ENCODE measurements around the gene PIN1.
A peak's percentile ranks its signal among the peaks of the same experiment; 100 is the strongest.
"Not testable (repeated sequence)": the region's sequence is repeated elsewhere in the genome, so short reads cannot be mapped to it uniquely, and the experiment has no call there.

The PIN1 gene

DNA sequence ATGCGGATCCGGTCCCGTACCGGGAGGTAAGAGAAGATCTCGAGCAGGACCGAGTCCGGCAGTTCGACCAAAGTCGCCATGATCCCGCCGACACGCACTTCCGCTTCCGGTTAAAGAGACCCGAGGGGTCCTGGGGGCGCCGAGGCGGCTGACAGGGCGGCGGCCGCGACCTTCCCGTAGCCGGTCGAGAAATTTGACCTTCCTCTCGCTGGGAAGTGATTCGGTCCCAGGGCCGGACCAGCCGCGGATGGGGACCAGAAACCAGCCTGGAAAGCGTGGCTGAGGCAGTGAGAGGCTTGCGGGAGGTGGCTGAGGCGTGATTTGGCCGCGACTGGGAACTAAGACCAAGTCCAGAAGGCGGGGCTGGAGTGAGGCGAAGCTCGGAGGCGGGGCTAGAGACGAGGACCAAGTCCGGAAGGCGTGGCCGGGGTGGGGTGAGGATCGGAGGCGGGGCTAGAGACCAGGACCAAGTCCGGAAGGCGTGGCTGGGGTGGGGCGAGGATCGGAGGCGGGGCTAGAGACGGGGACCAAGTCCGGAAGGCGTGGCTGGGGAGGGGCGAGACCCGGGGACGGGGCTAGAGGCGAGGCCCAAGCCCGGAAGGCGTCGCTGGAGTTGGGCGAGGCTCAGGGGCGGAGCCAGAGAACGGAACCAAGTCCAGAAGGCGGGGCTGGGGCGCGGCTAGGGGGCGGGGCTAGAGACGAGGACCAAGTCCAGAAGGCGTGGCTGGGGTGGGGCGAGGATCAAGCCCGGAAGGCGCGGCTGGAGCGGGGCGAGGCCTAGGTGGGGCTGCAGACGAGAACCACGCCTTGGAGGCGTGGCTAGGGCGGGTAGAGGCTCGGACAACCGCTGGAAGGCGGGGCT lies 16.2 kb upstream of the PIN1 start, which contains the start of gene FBXL12:
FBXL12 (minus strand) TSS at position 346 of the 862 bp plus-strand sequence; CDS start at position 80, 266 bp downstream.
- DNase-seq = peak; percentile 100

DNA sequence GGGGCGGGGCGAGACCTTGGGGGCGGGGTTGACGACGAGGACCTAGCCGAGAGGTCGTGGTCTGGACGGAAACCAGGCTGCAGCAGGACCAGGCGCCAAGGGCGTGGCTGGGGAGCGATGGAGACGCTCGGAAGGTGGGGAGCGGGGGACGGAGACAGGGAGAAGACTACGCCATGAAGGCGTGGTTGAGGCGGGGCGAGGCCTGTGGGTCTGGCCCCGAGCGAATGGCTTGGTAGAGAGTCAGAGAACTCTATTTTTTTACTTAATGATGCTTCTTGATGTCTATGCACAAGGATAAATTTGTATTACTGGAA lies 15.6 kb upstream of the PIN1 start:
- no peak for DNase-seq

DNA sequence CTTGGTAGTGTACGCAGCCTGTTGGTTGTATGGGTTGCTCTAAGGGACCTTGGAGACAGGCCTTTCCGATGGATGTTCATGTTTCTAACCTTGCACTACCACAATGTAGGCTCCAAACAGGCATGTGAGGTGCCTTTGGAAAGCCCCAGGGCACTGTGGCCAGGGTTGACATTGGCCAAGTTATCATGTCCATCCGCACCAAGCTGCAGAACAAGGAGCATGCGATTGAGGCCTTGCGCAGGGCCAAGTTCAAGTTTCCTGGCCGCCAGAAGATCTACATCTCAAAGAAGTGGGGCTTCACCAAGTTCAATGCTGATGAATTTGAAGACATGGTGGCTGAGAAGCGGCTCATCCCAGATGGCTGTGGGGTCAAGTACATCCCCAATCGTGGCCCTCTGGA lies 15.1 kb upstream of the PIN1 start:
- DNase-seq = not testable (repeated sequence)

DNA sequence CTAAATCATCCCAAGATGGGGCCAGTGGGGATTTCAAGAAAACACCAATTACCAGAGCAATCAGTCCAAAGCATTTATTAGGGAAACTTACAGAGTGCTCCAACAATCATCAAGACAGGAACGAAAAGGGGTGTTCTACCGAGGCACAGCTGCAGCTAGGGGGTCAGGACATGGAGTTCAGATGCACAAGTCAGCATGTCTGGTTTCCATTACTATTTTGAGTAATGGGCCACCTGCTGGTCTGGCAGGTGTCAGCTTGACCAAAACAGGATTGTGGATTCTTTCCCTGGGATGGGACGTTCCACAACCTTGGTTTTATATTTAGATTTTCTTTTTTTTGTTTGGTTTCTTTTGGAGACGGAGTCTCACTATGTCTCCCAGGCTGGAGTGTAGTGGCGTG lies 11.3 kb upstream of the PIN1 start:
- DNase-seq = no peak

DNA sequence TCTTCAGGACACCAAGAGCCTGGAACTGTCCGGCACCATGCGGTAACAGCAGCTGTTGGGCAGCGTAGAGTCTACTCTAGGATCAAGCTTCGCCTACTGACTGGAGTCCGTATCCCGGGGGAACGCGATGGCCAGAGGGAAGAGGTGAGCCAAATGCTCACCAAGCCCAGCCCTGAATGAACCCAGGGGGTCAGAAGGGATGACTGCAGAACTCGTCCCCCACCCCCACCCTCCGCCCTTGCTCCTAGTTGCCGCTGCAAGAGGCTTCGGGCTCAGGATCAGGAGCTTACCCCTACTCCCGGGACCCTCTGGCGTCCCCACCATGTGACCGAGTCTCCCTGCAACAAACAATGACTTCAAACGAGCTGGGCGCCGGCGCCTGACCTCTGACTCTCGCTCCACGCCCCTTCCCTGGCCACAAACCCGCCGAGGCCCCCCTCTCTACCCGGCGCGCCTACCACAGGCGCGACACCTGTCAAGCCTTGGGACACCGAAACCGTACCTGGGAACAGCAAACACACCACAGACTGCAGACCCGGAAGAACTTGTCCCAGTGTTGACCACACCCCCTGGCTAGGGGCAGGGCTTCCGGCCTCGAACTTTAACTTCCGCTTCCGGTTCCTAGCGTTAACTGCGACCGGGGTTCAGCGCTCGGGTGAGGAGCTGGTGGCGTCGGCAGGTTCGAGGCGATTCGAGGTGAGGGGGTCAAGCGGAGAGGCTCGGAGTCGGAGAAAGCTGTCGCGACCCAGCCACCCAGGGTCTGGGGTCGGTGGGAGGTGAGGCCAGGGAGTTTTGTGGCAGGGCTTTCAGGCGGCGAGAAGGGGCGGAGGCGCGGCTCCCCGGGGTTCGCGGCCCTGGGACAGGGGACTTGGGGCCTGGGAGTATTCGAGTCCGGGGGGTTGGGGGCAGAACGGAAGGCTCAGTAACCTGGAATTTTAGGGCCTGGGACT lies 7.6 kb upstream of the PIN1 start, which contains the start of gene UBL5:
UBL5 (plus strand) TSS at position 630 of the 950 bp plus-strand sequence. CDS start 420 bp downstream, outside the sequence.
- DNase-seq = peak; percentile 91 to 92

DNA sequence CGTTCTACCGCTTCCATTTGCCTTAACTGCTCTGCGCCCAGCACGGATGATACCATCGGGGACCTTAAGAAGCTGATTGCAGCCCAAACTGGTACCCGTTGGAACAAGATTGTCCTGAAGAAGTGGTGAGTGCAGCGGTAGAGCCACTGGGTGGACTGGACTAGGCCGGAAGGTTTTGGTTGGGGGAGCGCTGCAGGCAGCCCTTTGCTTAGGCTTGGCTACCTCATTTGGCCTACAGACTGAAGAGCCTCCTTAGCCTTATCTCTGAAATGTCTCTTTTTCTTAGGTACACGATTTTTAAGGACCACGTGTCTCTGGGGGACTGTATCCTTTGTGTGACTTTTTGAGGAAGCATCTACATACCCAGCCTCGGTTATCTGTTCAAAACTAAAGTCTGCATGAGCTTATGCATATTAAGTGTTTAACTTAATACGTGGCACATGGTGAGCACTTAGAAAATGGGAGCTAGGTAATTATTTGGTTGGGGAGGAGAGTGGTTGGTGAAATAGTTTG lies 6.5 kb upstream of the PIN1 start:
- no peak for DNase-seq

DNA sequence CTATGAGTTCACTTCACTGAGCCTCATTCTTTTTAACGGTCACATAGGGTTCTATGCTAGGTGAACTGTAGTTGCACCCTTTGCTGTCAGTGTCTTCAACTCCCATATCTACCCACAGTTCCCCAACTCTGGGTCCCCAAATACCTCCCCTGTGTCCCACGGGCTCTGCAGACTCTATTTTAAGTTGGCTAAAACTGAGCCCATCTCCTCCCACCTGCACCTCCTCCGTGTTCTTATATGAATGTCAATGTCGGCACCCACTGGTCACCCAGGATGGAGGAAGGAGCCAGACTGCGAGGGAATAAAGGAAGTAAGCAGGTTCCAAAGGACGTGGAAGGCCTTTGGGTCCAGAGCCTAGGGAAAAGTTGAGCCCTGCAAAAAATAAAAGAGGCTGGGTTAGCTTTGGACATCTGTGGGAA lies 802 bp upstream of the PIN1 start:
- no peak for DNase-seq

DNA sequence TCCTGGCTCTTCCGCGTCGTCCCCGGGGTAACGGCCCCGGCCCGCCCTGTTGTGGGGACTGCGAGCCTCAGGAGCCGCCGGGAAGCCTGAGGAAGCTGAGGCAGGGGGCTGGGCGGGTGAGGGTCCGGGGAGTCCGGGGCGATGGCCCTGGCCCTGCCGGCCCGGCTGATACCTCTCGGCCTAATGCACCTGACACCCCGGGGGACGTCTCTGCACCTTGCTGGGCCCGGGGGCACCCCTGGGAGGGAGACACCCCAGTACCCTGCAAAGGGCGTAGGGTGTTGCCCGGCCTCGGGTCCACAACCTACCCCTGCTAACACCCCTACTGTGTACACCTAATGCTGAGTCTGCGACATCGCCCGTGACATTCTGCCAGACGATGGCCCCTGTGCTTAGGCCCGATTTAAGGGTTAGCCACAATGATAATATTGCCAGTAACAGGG lies 410 bp downstream of the PIN1 start:
- no peak for DNase-seq

DNA sequence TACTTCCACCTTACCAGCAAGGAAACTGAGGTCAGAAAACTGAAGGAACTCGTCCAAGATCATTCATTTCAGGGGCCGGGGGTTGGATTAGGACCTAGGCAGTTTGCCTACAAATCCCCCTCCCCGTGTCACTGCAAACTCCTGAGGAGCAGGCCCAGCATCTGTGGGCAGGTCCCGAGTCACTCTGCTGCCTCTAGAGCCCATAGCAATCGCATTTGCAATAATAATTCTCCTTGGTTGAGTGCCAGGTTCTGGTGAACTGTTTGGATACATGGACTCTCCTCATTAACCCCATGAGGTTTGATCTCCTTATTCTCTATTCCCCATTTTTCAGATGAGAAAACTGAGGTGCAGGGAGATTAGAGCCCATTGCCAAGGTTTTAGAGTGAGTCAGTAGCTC lies 903 bp downstream of the PIN1 start:
- DNase-seq = peak; percentile 11 to 16

DNA sequence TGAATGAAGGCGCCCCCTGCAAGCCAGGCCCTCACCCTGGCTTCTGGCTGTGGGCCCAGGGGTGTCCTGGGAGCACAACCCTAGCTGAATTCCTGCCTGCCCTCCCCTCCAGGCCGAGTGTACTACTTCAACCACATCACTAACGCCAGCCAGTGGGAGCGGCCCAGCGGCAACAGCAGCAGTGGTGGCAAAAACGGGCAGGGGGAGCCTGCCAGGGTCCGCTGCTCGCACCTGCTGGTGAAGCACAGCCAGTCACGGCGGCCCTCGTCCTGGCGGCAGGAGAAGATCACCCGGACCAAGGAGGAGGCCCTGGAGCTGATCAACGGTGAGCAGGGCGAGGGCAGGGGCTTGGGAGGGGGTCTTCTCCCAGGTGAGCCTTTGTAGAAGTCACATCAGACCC lies 3.2 kb downstream of the PIN1 start:
- no peak for DNase-seq

DNA sequence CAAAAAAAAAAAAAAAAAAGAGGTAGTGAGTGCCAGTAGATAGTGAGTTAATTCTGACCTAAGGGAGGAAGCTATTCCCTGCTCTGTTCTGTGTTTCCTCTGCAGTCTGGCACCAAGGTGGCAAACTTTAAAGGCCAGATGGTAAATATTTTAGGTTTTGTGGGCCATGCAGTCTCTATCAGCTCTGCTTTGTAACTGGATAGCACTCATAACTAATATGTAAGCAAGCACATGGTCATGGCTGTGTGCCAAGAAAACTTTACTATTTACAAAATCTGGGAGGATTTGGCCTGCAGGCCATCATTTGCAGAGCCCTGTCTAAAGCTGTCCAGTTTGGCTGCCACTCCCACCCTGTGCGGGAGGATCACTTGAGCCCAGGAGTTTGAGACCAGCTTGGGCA lies 4.3 kb downstream of the PIN1 start:
- DNase-seq = no peak

DNA sequence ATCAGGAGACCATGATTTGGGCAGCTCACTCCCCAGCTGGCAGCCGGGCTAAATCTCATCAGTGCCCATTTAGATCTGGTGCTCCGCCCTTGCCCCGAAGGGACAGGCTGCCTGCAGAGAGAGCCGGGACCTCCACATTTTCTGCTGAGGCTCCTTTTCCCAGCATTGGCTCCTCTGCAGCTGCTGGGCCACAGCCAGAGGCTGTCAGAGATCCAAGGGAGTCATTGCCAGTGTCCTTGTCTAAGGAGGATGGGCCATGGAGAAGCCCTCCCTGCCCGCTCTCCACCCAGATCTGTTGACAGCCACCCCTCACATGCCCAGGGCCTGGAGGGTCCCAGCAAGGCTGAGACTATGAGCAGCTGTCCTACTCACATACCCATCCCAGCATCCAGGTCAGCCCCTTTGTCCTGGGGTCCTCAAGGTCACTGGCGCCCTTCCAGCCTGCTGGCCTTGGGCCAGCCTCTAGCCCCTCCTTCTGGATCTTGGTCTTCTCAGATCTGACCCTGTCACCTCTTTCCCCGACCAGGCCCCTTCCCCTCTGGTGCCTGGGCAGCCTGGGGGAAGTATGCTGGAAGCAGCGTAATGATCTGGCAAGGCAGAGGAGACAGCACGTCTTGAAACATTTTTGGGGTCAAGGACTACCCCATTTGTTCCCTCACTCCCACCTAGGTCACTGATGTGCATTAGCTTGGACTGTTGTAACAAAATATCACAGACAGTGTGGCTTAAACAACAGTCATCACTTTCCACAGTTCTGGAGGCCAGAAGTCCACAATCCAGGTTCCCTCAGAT lies 7.9 kb downstream of the PIN1 start:
- no peak for DNase-seq

DNA sequence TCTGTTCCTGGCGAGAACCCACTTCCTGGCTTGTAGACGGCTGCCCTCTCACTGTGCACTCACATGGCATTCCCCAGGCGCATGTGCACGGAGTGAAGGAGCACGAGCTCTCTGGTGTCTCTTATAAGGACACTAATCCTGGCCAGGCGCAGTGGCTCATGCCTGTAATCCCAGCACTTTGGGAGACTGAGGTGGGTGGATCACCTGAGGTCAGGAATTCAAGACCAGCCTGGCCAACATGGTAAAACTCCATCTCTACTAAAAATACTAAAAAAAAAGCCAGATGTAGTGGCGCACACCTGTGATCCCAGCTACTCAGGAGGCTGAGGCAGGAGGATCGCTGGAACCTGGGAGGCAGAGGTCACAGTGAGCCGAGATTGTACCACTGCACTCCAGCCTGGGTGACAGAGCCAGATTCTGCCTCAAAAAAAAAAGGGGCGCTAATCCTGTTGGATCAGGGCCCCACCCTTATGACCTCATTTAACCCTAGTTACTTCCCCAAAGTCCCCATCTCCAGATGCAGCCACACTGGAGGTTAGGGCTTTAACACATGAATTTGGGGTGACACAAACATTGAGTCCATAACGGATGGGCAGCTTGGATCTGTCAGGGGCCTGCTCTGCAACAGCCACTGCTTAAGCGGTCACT lies 8.6 kb downstream of the PIN1 start:
- DNase-seq = not testable (repeated sequence)

DNA sequence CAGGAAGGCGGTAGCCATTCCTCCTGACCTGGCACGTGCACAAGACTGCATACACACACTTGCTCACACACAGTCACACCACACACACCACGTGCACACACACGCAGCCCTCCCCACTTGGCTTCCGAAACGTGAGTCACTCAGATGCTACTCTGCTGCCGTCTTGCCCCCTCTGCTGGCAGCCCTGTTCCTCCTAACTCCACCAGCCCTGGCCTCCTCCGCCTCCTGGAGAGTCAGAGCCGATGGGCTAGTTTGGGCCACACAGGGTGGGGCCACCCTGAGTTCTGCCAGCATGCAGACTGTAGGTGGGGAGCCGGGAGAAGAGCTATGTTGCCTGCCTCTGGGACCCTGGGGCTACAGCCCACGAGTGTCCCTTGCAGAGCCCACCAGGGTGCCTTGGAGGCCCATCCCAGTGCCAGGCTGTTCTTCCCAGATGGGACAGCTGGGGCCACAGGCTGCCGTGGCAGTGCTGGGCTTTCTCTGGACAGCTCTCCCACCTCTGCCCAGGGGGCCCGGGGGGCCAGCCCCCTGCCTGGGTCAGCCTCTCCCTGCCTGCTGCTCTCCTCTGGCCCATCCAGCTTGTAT lies 12.1 kb downstream of the PIN1 start:
- peak in 1 of 2 donors; percentile 8 for DNase-seq

DNA sequence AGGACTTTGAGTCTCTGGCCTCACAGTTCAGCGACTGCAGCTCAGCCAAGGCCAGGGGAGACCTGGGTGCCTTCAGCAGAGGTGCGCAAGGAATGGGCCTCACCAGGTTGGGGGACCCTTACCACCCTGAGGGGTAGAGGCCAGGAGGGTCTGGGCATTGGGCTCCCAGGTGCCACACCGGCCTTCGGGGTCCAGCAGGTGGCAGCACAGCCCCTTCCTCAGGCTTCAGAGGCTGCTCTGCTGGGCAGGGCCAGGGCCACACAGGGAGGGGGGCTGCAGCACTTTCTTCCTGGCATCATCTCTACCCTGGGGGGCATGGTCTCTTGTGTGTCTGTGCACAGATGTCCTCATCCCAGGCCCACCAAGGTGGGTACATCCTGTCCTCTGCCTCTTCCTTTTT lies 12.9 kb downstream of the PIN1 start:
- DNase-seq = no peak

DNA sequence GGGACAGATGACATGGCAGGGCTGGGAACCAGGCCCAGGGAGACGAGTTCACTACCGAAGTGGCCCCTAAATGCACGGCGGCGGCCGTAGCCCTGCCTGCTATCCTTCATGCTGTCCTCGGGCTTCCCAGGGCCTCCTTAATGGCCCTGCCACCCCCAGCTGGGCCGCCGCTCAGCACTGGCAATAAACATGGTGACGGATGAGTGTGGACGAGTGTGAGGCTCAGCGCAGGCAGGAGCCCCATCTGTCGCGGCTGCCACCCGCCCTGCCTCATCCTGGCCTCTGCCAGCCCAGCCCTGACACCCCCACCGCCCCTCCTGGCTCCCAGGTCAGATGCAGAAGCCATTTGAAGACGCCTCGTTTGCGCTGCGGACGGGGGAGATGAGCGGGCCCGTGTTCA lies 13.6 kb downstream of the PIN1 start:
- DNase-seq = no peak

DNA sequence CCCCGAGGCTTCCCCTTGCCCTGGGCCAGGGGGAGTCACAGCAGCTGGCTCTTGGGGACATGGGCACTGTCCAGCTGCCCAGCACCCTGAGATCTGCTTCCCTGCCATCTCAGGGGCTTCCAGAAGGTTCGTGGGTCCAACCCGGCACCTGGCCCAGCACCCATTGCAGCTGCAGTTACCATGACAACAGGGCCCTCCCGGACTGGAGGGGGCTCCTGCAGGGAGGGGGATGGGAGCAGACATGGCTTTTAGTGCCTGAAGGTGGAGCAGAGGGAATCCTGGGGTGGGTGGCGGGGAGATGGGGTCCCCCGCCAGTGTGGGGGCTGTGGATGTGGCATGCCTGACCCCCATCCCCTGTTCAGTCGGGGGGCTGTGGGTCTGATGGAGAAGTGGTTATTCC lies 14.7 kb downstream of the PIN1 start:
- no peak for DNase-seq

DNA sequence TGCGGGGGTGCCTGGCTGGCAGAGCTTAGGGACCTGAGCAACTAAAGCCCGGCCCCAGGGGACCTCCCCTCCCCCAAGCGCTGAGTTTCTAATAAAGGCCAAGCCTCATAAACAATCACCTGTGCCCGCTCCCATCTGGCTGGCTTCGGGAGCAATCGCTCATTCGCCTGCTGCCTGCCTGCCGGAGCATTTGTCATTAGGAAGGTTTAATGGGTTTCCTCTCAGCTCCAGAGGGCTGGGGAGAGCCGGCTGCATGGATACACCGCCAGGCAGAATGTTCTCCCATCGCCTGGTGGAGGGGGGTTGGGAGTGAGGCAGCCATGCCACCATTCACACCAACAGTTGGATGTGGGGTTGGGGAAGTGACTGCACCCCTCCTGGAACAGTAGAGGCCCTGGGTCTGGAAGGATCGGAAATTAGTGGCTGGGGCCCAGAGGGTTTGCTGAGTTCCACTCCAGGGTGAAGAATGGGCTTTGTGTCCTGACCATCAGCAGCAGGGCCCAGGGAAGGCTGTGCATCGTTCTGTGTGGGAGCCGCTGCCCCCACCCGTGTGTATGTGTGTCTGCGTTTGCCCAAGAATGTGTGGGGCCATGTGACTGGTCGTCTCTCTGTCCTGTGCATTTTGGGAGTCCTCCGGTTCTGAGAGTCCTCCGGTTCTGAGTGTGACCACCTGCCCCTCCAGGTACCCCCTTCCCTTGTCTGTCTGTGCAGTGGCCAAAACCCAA lies 15.3 kb downstream of the PIN1 start:
- no peak for DNase-seq

DNA sequence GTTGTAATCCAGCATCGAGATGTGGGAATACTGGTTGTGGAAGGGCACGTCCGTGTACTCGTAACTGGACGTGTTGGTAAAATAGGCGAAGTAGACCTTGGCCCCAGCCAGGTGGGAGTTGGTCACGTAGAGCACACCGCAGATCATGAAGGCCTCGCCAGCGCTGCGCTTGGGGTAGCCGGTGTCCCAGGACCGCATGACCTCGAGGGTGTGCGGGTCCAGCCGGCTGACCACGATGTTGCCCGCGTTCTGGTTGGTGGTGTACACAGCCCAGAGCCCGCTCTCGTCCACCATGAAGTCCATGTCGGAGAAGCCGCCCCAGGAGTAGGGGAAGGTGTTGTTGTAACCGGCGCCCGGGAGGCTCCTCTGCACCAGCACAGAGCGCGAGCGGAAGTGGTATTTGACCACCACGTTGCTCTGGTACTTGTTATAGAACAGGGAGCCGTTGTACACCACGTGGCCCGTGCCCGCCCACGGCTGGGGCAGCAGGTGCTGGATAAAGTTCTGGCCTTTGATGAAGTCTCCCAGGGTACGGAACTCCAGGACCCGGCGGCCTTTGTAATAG lies 19.2 kb downstream of the PIN1 start:
- no peak for DNase-seq

DNA sequence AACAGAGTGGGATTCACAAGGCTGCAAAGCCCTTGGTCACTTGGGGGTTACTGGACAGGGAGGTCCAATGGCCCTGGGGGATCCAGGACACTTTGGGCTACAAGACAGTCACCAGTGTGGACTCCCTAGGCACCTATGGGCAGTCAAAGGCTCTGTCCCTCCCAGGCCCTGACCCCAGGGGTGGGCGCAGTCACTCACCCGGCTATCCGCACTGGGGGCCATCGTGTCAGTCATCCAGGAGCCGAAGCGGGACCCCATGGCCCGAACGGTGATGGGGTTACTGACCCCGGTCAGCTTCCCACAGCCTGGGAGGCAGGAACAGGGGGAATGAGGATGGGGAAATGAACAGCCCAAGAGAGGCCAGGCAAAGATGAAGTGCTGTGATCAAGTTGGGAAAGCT lies 21.5 kb downstream of the PIN1 start:
- no peak for DNase-seq
